ENCODE results near the gene NOLC1. TPM values are rescaled to one million over a fixed set of nuclear protein-coding genes. Genes with fewer than 3 reads are reported as not detected.

NOLC1 gene
- total and polyA plus RNA-seq, 2 experiments from 2014 or later, result 52.3 to 56.2 TPM

- TF ChIP-seq, protein P1, sequence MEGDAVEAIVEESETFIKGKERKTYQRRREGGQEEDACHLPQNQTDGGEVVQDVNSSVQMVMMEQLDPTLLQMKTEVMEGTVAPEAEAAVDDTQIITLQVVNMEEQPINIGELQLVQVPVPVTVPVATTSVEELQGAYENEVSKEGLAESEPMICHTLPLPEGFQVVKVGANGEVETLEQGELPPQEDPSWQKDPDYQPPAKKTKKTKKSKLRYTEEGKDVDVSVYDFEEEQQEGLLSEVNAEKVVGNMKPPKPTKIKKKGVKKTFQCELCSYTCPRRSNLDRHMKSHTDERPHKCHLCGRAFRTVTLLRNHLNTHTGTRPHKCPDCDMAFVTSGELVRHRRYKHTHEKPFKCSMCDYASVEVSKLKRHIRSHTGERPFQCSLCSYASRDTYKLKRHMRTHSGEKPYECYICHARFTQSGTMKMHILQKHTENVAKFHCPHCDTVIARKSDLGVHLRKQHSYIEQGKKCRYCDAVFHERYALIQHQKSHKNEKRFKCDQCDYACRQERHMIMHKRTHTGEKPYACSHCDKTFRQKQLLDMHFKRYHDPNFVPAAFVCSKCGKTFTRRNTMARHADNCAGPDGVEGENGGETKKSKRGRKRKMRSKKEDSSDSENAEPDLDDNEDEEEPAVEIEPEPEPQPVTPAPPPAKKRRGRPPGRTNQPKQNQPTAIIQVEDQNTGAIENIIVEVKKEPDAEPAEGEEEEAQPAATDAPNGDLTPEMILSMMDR (IDR thresholded peaks at IDR 0.05; ENCODE audit: low read depth, low read length), result no peak
- H3K27me3 ChIP-seq, result peaks cover 3% of the 10 kb centered on the region
- no peak overlapping the region for H3K4me3 ChIP-seq
- no peaks in the 10 kb centered on the region for H3K4me1 ChIP-seq (ENCODE audit: low read depth)
- H3K27ac ChIP-seq, result no peak overlapping the region
- DNase-seq (ENCODE audit: low read depth in 1 of 2, low spot score in 1 of 2), result no peak
- no peaks in the 10 kb centered on the region for H3K36me3 ChIP-seq
- H3K9me3 ChIP-seq (ENCODE audit: low read depth), result no peaks in the 10 kb centered on the region
Observed at GRCh38 chr10:102211615-102212299, 59.6 kb downstream of the NOLC1 start.

Other genes starting within 250 kb of the NOLC1 start
- 5.0 and 7.1 TPM in 2 replicates for gene ARMH3, start 96.2 kb upstream of the NOLC1 start, total RNA-seq
- 11.8 and 17.2 TPM in 2 replicates for gene ARMH3, start 96.2 kb upstream of the NOLC1 start, polyA plus RNA-seq
- gene HPS6, start 87.0 kb upstream of the NOLC1 start, total RNA-seq, result 35.2 and 44.4 TPM in 2 replicates
- 23.6 and 26.6 TPM in 2 replicates for gene HPS6, start 87.0 kb upstream of the NOLC1 start, polyA plus RNA-seq
- gene LDB1, start 32.0 kb upstream of the NOLC1 start, total RNA-seq, result 109 and 112 TPM in 2 replicates
- gene LDB1, start 32.0 kb upstream of the NOLC1 start, polyA plus RNA-seq, result 42.2 and 44.3 TPM in 2 replicates
- gene PPRC1, start 19.3 kb upstream of the NOLC1 start, total RNA-seq, result 21.5 and 22.9 TPM in 2 replicates
- gene PPRC1, start 19.3 kb upstream of the NOLC1 start, polyA plus RNA-seq, result 22.6 and 31.6 TPM in 2 replicates
- 0.18 TPM in 1 of 2 replicates, not detected in the other for gene ELOVL3, start 73.9 kb downstream of the NOLC1 start, total RNA-seq
- gene ELOVL3, start 73.9 kb downstream of the NOLC1 start, polyA plus RNA-seq, result 0.10 and 0.82 TPM in 2 replicates
- 5.5 and 14.3 TPM in 2 replicates for gene PITX3, start 89.1 kb downstream of the NOLC1 start, total RNA-seq
- gene PITX3, start 89.1 kb downstream of the NOLC1 start, polyA plus RNA-seq, result 7.9 and 19.2 TPM in 2 replicates
- 51.4 and 75.6 TPM in 2 replicates for gene GBF1, start 93.1 kb downstream of the NOLC1 start, total RNA-seq
- 42.1 and 62.1 TPM in 2 replicates for gene GBF1, start 93.1 kb downstream of the NOLC1 start, polyA plus RNA-seq
- gene NFKB2, start 243.3 kb downstream of the NOLC1 start, total RNA-seq, result 21.5 and 29.8 TPM in 2 replicates
- 10.6 and 10.8 TPM in 2 replicates for gene NFKB2, start 243.3 kb downstream of the NOLC1 start, polyA plus RNA-seq

Data from cardiac muscle cell (in vitro differentiated cells and primary cell).